ENCODE results near the gene YIF1A.

DNA sequence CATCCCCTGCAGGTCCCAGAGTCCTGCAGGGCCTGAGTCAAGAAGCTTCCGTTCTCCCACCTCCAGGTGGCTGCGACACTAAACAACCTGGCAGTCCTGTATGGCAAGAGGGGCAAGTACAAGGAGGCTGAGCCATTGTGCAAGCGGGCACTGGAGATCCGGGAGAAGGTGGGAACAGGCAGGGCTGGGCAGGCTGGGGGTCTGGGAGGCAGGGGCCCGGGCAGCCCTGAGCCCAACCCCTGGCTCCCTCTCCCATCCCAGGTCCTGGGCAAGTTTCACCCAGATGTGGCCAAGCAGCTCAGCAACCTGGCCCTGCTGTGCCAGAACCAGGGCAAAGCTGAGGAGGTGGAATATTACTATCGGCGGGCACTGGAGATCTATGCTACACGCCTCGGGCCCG, 25.2 kb downstream of the YIF1A start:
- TF ChIP-seq, protein P1, sequence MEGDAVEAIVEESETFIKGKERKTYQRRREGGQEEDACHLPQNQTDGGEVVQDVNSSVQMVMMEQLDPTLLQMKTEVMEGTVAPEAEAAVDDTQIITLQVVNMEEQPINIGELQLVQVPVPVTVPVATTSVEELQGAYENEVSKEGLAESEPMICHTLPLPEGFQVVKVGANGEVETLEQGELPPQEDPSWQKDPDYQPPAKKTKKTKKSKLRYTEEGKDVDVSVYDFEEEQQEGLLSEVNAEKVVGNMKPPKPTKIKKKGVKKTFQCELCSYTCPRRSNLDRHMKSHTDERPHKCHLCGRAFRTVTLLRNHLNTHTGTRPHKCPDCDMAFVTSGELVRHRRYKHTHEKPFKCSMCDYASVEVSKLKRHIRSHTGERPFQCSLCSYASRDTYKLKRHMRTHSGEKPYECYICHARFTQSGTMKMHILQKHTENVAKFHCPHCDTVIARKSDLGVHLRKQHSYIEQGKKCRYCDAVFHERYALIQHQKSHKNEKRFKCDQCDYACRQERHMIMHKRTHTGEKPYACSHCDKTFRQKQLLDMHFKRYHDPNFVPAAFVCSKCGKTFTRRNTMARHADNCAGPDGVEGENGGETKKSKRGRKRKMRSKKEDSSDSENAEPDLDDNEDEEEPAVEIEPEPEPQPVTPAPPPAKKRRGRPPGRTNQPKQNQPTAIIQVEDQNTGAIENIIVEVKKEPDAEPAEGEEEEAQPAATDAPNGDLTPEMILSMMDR (IDR thresholded peaks at IDR 0.05 in 8 of 11, conservative IDR thresholded peaks at IDR 0.05 in 3 of 11): no peak
- no peak for TF ChIP-seq POLR2A (IDR thresholded peaks at IDR 0.05)
